Neuron (in vitro differentiated cells): ENCODE results near the gene THSD4.
"Not testable (repeated sequence)": the region's sequence is repeated elsewhere in the genome, so short reads cannot be mapped to it uniquely, and the experiment has no call there.

ENCODE experiments used
- H2AFZ ChIP-seq: one replicate; pipeline ENCODE4 v1.6.1; 2013; ENCODE audit warnings: low read depth, mild to moderate bottlenecking, inconsistent platforms, low read length, moderate library complexity
- H3K27me3 ChIP-seq: one replicate; pipeline ENCODE4 v1.6.1; 2013; ENCODE audit warnings: low read length; ENCODE audit not compliant: insufficient read depth
- H3K36me3 ChIP-seq: one replicate; pipeline ENCODE4 v1.6.1; 2013; ENCODE audit warnings: low read length; ENCODE audit not compliant: insufficient read depth
- H3K4me1 ChIP-seq: one replicate; pipeline ENCODE4 v1.6.1; 2013; ENCODE audit warnings: low read length; ENCODE audit not compliant: insufficient read depth
- H3K4me3 ChIP-seq: 2 replicates; pipeline ENCODE4 v1.5.1; 2013; ENCODE audit warnings: mild to moderate bottlenecking, low read length, moderate library complexity
- H3K9me3 ChIP-seq: one replicate; pipeline ENCODE4 v1.6.1; 2013; ENCODE audit warnings: low read length

The THSD4 gene

GRCh38 chr15:71151081-71151480 lies 35.8 kb downstream of the THSD4 start:
- H3K4me3 ChIP-seq, result no peak overlapping the region
- H3K36me3 ChIP-seq, result no peaks in the 10 kb centered on the region
- no peaks in the 10 kb centered on the region for H3K9me3 ChIP-seq
- H3K27me3 ChIP-seq, result no peaks in the 10 kb centered on the region
- H2AFZ ChIP-seq, result no peak overlapping the region
- H3K4me1 ChIP-seq, result no peaks in the 10 kb centered on the region

- no peaks in the 10 kb centered on the region for H3K36me3 ChIP-seq
- H3K9me3 ChIP-seq, result no peaks in the 10 kb centered on the region
- no peak overlapping the region for H2AFZ ChIP-seq
- no peak overlapping the region for H3K4me3 ChIP-seq
- no peaks in the 10 kb centered on the region for H3K27me3 ChIP-seq
- H3K4me1 ChIP-seq, result no peaks in the 10 kb centered on the region
These were observed 37.3 kb downstream of the THSD4 start for GRCh38 chr15:71152542-71152941.

- Histone ChIP-seq H3K36me3 (no peaks in the 10 kb centered on the region), H3K27me3 (no peaks in the 10 kb centered on the region), H3K9me3 (no peaks in the 10 kb centered on the region), H3K4me1 (no peaks in the 10 kb centered on the region), H3K4me3 (no peak overlapping the region), H2AFZ (no peak overlapping the region)
These were observed 38.7 kb downstream of the THSD4 start for GRCh38 chr15:71153823-71154524.

- H3K36me3 ChIP-seq, result no peaks in the 10 kb centered on the region
- no peaks in the 10 kb centered on the region for H3K27me3 ChIP-seq
- H3K9me3 ChIP-seq, result no peaks in the 10 kb centered on the region
- no peak overlapping the region for H3K4me3 ChIP-seq
- H2AFZ ChIP-seq, result no peak overlapping the region
- no peaks in the 10 kb centered on the region for H3K4me1 ChIP-seq
These were observed 39.4 kb downstream of the THSD4 start for GRCh38 chr15:71154607-71155200.

- no peaks in the 10 kb centered on the region for H3K36me3 ChIP-seq
- H2AFZ ChIP-seq, result no peak overlapping the region
- no peaks in the 10 kb centered on the region for H3K9me3 ChIP-seq
- no peak overlapping the region for H3K4me3 ChIP-seq
- no peaks in the 10 kb centered on the region for H3K27me3 ChIP-seq
- H3K4me1 ChIP-seq, result no peaks in the 10 kb centered on the region
These were observed 40.3 kb downstream of the THSD4 start for GRCh38 chr15:71155534-71155933.

- Histone ChIP-seq H3K9me3 (no peaks in the 10 kb centered on the region), H3K36me3 (no peaks in the 10 kb centered on the region), H3K27me3 (no peaks in the 10 kb centered on the region), H3K4me3 (no peak overlapping the region), H3K4me1 (no peaks in the 10 kb centered on the region), H2AFZ (no peak overlapping the region)
These were observed 45.7 kb downstream of the THSD4 start for GRCh38 chr15:71160976-71161375.

GRCh38 chr15:71162309-71162708 lies 47.0 kb downstream of the THSD4 start:
- no peaks in the 10 kb centered on the region for H3K27me3 ChIP-seq
- no peak overlapping the region for H2AFZ ChIP-seq
- H3K4me1 ChIP-seq, result no peaks in the 10 kb centered on the region
- no peak overlapping the region for H3K4me3 ChIP-seq
- no peaks in the 10 kb centered on the region for H3K9me3 ChIP-seq
- H3K36me3 ChIP-seq, result no peaks in the 10 kb centered on the region

GRCh38 chr15:71164606-71165005 lies 49.3 kb downstream of the THSD4 start:
- not testable (repeated sequence) for H3K4me1 ChIP-seq, H3K4me3 ChIP-seq, H2AFZ ChIP-seq, H3K9me3 ChIP-seq, H3K36me3 ChIP-seq, H3K27me3 ChIP-seq

GRCh38 chr15:71167445-71168165 lies 52.3 kb downstream of the THSD4 start:
- H3K4me3 ChIP-seq, result no peak overlapping the region
- H3K4me1 ChIP-seq, result no peaks in the 10 kb centered on the region
- no peaks in the 10 kb centered on the region for H3K36me3 ChIP-seq
- H3K27me3 ChIP-seq, result no peaks in the 10 kb centered on the region
- no peak overlapping the region for H2AFZ ChIP-seq
- H3K9me3 ChIP-seq, result no peaks in the 10 kb centered on the region

- no peaks in the 10 kb centered on the region for H3K4me1 ChIP-seq
- H3K4me3 ChIP-seq, result no peak overlapping the region
- no peaks in the 10 kb centered on the region for H3K9me3 ChIP-seq
- H2AFZ ChIP-seq, result no peak overlapping the region
- no peaks in the 10 kb centered on the region for H3K36me3 ChIP-seq
- no peaks in the 10 kb centered on the region for H3K27me3 ChIP-seq
These were observed 53.0 kb downstream of the THSD4 start for GRCh38 chr15:71168166-71168834.

- Histone ChIP-seq H3K4me3 (no peak overlapping the region), H3K4me1 (no peaks in the 10 kb centered on the region), H3K9me3 (no peaks in the 10 kb centered on the region), H2AFZ (no peak overlapping the region), H3K27me3 (no peaks in the 10 kb centered on the region), H3K36me3 (no peaks in the 10 kb centered on the region)
These were observed 54.9 kb downstream of the THSD4 start for GRCh38 chr15:71170163-71170562.

- no peak overlapping the region for H2AFZ ChIP-seq
- no peaks in the 10 kb centered on the region for H3K9me3 ChIP-seq
- H3K36me3 ChIP-seq, result no peaks in the 10 kb centered on the region
- H3K4me1 ChIP-seq, result no peaks in the 10 kb centered on the region
- H3K27me3 ChIP-seq, result no peaks in the 10 kb centered on the region
- no peak overlapping the region for H3K4me3 ChIP-seq
These were observed 55.9 kb downstream of the THSD4 start for GRCh38 chr15:71171195-71171594.

- H3K4me3 ChIP-seq, H3K4me1 ChIP-seq, H3K9me3 ChIP-seq, H3K36me3 ChIP-seq, H3K27me3 ChIP-seq, H2AFZ ChIP-seq: not testable (repeated sequence)
These were observed 59.1 kb downstream of the THSD4 start for GRCh38 chr15:71174360-71174759.
